K562 (cell line): ENCODE measurements around the gene B3GALNT1. TPM values are rescaled to one million over a fixed set of nuclear protein-coding genes. Genes with fewer than 3 reads are reported as not detected.

Source experiments
- ATAC-seq: fragments of 200-7000 bp; cut with Tn5 transposase; 3 replicates; pipeline ENCODE4 v1.9.1; 2020; ENCODE audit warnings: moderate library complexity
- BruUV-seq: library from RNA; stranded (reverse); fragments of 400-500 nt; replicated peaks from 2 replicates; lab custom pipeline; 2021; lab: Mats Ljungman, UMichigan
- CTCF ChIA-PET: fragments of 300-600 bp; formaldehyde crosslinking; extraction: SDS; loops from one replicate; lab custom pipeline; 2021; ENCODE audit warnings: low intra/inter-chr PET ratio; lab: Yijun Ruan, JAX
- POLR2A ChIA-PET: fragments of 300-600, 350-650 bp; sonication (Branson Sonifier 250); formaldehyde crosslinking; extraction: SDS; loops from one replicate; lab custom pipeline; 2021; ENCODE audit warnings: antibody characterized with exemption, inconsistent platforms; lab: Yijun Ruan, JAX
- DNase-seq, 4 experiments: peaks; one replicate each; pipeline versions ENCODE4 v3.0.0 to v3.0.0-alpha.2; 2011 to 2018; ENCODE audit warnings: low spot score in 3 of 4, mixed read lengths in 3 of 4; ENCODE audit errors: extremely low read depth in 1 of 4
- FAIRE-seq: peaks from 2 replicates; lab custom pipeline; 2011; peaks lifted over from hg19 to GRCh38; lab: Jason Lieb, UNC
- H2AFZ ChIP-seq: 2 replicates; pipeline ENCODE4 v1.6.0; 2011; ENCODE audit warnings: low read depth, low read length, control low read depth, inconsistent platforms
- H3K27ac ChIP-seq: fragments of 200-600 bp; 3 replicates; pipeline ENCODE4 v1.8.0; 2011; ENCODE audit warnings: low read depth, mild to moderate bottlenecking, control low read depth, inconsistent platforms, low read length, moderate library complexity, mixed read lengths; ENCODE audit errors: extremely low read depth
- H3K27me3 ChIP-seq, 2 experiments: fragments of 300-600 bp in 1 of 2; 2 replicates in 1 of 2; 3 replicates in 1 of 2; pipeline versions ENCODE4 v1.6.0 to v1.8.0; 2011; ENCODE audit warnings: inconsistent platforms in 2 of 2, low read length in 2 of 2, mild to moderate bottlenecking in 1 of 2, mixed read lengths in 1 of 2, moderate library complexity in 1 of 2; ENCODE audit not compliant: control insufficient read depth in 2 of 2, insufficient read depth in 2 of 2
- H3K36me3 ChIP-seq: fragments of 300-600 bp; 3 replicates; pipeline ENCODE4 v1.8.0; 2011; ENCODE audit warnings: mild to moderate bottlenecking, low read length, inconsistent platforms; ENCODE audit not compliant: control insufficient read depth, insufficient read depth
- H3K4me1 ChIP-seq, 2 experiments: fragments of 200-600 bp in 1 of 2; replicated peaks in 1 of 2; 2 replicates in 1 of 2; 3 replicates in 1 of 2; pipeline versions ENCODE4 v1.5.1 to v1.8.0; 2011; ENCODE audit warnings: inconsistent platforms in 2 of 2, low read length in 2 of 2, mild to moderate bottlenecking in 1 of 2, mixed read lengths in 1 of 2, moderate library complexity in 1 of 2; ENCODE audit not compliant: control insufficient read depth in 2 of 2, insufficient read depth in 2 of 2
- H3K4me2 ChIP-seq: 2 replicates; pipeline ENCODE4 v1.6.1; 2011; ENCODE audit warnings: low read length, control low read depth, inconsistent platforms, mixed read lengths; ENCODE audit not compliant: insufficient read depth
- H3K4me3 ChIP-seq: fragments of 200-600 bp; sonication (generic), shearing (Covaris generic); 2 replicates; pipeline ENCODE4 v1.5.1; 2016; ENCODE audit warnings: control low read depth, inconsistent platforms
- H3K79me2 ChIP-seq: fragments of 200-600 bp; 3 replicates; pipeline ENCODE4 v1.8.0; 2011; ENCODE audit warnings: low read length, inconsistent platforms; ENCODE audit not compliant: control insufficient read depth, insufficient read depth
- H3K9ac ChIP-seq, 2 experiments: 2 replicates each; pipeline versions ENCODE4 v1.6.0 to v1.6.1; 2011; ENCODE audit warnings: low read depth in 2 of 2, low read length in 2 of 2, control low read depth in 1 of 2, inconsistent platforms in 1 of 2, mild to moderate bottlenecking in 1 of 2, mixed read lengths in 1 of 2; ENCODE audit not compliant: insufficient read depth in 1 of 2
- H3K9me1 ChIP-seq: one replicate; pipeline ENCODE4 v1.6.0; 2011; ENCODE audit warnings: inconsistent platforms, mild to moderate bottlenecking, low read length, moderate library complexity; ENCODE audit not compliant: control insufficient read depth, insufficient read depth
- H3K9me3 ChIP-seq: replicated peaks from 2 replicates; pipeline ENCODE4 v1.5.1; 2011; ENCODE audit warnings: low read depth, low read length, inconsistent platforms; ENCODE audit not compliant: control insufficient read depth, insufficient read depth
- H4K20me1 ChIP-seq: replicated peaks from 2 replicates; pipeline ENCODE4 v1.6.1; 2011; ENCODE audit warnings: low read length, inconsistent platforms, mixed read lengths; ENCODE audit not compliant: control insufficient read depth, insufficient read depth
- CEBPG ChIP-seq, 3 experiments: fragments of 200-800 bp in 1 of 3; sonication (Bioruptor generic) in 1 of 3; sonication (generic) in 1 of 3; formaldehyde crosslinking in 1 of 3; IDR thresholded peaks in 2 of 3; conservative IDR thresholded peaks in 1 of 3; 2 replicates each; pipeline versions ENCODE4 v1.6.1 to v1.8.0; 2016 to 2022; ENCODE audit warnings: missing compliant biosample characterization in 2 of 3, missing genetic modification characterization in 2 of 3, mild to moderate bottlenecking in 1 of 3, missing genetic modification reagents in 1 of 3
- POLR3A ChIP-seq: IDR thresholded peaks from 2 replicates; pipeline ENCODE4 v1.6.1; 2011; ENCODE audit warnings: borderline replicate concordance, mild to moderate bottlenecking, moderate library complexity; ENCODE audit not compliant: insufficient read length, insufficient read depth; ENCODE audit errors: extremely low read depth
- RBM15 ChIP-seq: fragments of 200-400 bp; formaldehyde crosslinking; IDR thresholded peaks from 2 replicates; pipeline ENCODE4 v1.6.1; 2018; ENCODE audit warnings: mild to moderate bottlenecking, low read length, moderate library complexity; ENCODE audit not compliant: insufficient read depth
- WGBS: fragments of 100-300 bp; shearing (Covaris generic); methylation state at CpG from one replicate; pipeline ENCODE4 v1.1.6; 2016; ENCODE audit warnings: low coverage, mixed read lengths; ENCODE audit not compliant: insufficient coverage; ENCODE audit errors: missing lambda C conversion rate; 5-methylcytosine and 5-hydroxymethylcytosine counted together
- in situ Hi-C: fragments of 300-500 bp; cut with MboI; formaldehyde crosslinking; loops from 4 replicates; pipeline ENCODE4 v1.15.0; 2018; ENCODE audit warnings: inconsistent platforms, mixed read lengths
- intact Hi-C: fragments of 100-400 bp; cut with micrococcal nuclease; formaldehyde crosslinking; loops from 2 replicates; pipeline ENCODE4 v1.14.2; 2022
- polyA plus RNA-seq, 8 experiments: library from polyadenylated mRNA; depleted of rRNA in 4 of 8; stranded (reverse) in 5 of 8; unstranded in 3 of 8; fragments of >200 nt; fragmentation: Nextera tagmentation in 2 of 8; fragmentation: Illumina TruSeq in 1 of 8; extraction: Ambion mirVana in 2 of 8; extraction: Trizol in 1 of 8; gene quantifications; 2 replicates each; pipeline versions ENCODE4 v1.2.1 to v1.2.3, GENCODE V29; 2011 to 2014; ENCODE audit warnings: inconsistent platforms in 1 of 8, missing spikeins in 1 of 8
- total RNA-seq, 7 experiments: library from RNA; depleted of rRNA in 6 of 7; stranded (reverse); fragments of >200 nt in 6 of 7; fragmentation: Illumina TruSeq in 2 of 7; extraction: Trizol in 2 of 7; gene quantifications; 2 replicates each; pipeline versions ENCODE4 v1.2.1 to v1.2.3, GENCODE V29; 2011 to 2021; ENCODE audit warnings: low replicate concordance in 1 of 7

The B3GALNT1 gene
- total and polyA plus RNA-seq, 9 of the 15 experiments (the other 6 are each of a cell fraction or from before 2014, with no cell fraction given): 0.53 to 2.0 (median 1.2) TPM

DNA sequence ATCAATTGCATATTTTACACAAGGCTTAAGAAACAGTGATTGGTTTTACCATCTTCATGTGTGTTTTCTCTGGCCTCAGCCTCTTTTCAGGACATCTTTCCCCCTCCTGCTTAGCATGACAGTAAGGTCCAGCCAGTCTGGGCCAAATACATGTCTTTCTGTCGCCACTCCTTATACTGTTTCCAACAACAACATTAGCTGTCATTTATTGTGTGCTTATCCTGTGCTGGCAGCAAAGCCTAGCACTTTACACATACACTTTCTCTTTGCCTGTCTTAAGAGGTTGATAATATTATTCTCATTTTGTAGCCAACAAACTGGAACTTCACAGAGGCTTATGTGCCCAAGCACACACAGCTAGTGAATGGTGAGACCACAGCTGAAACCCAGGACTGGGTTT is 37.8 kb downstream of the B3GALNT1 start:
- no TSS peak for BruUV-seq
- ChIA-PET POLR2A (no interaction called here), CTCF (no interaction called here)
- TF ChIP-seq RBM15: no peak
- Histone ChIP-seq H3K9ac (no peak overlapping the region), H3K4me2 (no peak overlapping the region), H4K20me1 (no peaks in the 10 kb centered on the region), H3K9me1 (no peaks in the 10 kb centered on the region), H2AFZ (no peak overlapping the region), H3K4me1 (no peaks in the 10 kb centered on the region; a peak in 1 of 5 replicates), H3K36me3 (no peaks in the 10 kb centered on the region), H3K27me3 (no peaks in the 10 kb centered on the region), H3K9me3 (no peaks in the 10 kb centered on the region), H3K4me3 (no peak overlapping the region), H3K79me2 (no peaks in the 10 kb centered on the region), H3K27ac (no peak overlapping the region)
- in situ Hi-C loops: no loop called here
- intact Hi-C loops: no loop called here
- FAIRE-seq (no peak), ATAC-seq (no peak), DNase-seq (no peak)
- 6% methylated on average over 1 of the region's 1 CpG for WGBS

DNA sequence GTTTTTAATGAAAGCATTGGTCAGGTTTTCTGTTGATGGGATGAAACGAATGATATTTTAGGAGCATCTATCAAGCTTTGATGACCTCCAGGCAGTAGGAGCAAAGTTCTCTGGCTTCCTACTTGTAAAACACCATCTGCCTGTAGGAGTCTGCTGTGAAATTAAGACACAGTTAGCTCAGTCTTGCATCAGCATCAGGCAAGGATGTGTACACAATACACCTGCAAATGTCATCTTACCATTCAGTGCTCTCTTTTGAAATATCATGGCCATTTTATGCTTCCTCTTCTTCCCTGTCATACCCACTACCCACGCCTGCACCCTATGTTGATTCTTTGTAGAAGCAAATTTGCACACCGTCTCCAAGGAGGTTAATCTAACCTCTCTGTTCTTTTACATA is 38.2 kb downstream of the B3GALNT1 start:
- in situ Hi-C loops: no loop called here
- no peak overlapping the region for H3K27ac ChIP-seq
- peak; percentile 51; the same call in 2 of the 3 replicates for ATAC-seq

More for the DNA sequence above, 38.2 kb downstream of the B3GALNT1 start:
- Histone ChIP-seq H3K9ac (no peak overlapping the region), H3K9me3 (no peaks in the 10 kb centered on the region), H3K36me3 (no peaks in the 10 kb centered on the region), H3K4me3 (no peak overlapping the region), H3K79me2 (no peaks in the 10 kb centered on the region), H3K27me3 (no peaks in the 10 kb centered on the region), H3K4me2 (no peak overlapping the region), H3K4me1 (no peaks in the 10 kb centered on the region; a peak in 1 of 5 replicates)
- CTCF ChIA-PET: no interaction called here
- intact Hi-C loops: no loop called here
- no peak for DNase-seq
- POLR2A ChIA-PET: no interaction called here
- no peak for TF ChIP-seq POLR3A
- TF ChIP-seq CEBPG (CRISPR knock-in tag; IDR thresholded peaks at IDR 0.05): no peak
- TF ChIP-seq CEBPG (tag; conservative IDR thresholded peaks at IDR 0.05 in 1 of 2, IDR thresholded peaks at IDR 0.05 in 1 of 2): peak; percentile 21 to 55; a peak in 2 of 4 replicates
- TF ChIP-seq, all 486 proteins: peak for 1
- Histone ChIP-seq H2AFZ (no peak overlapping the region), H4K20me1 (no peaks in the 10 kb centered on the region), H3K9me1 (no peaks in the 10 kb centered on the region)
- no TSS peak for BruUV-seq
- FAIRE-seq: no peak
- WGBS: 2% methylated on average over 3 of the region's 3 CpGs
